Hematopoietic multipotent progenitor cell treated with erythropoietin and hydrocortisone succinate and interleukin-3 and kit ligand, for 8 days (in vitro differentiated cells): ENCODE results near the gene TBX3.
"Not testable (repeated sequence)": the region's sequence is repeated elsewhere in the genome, so short reads cannot be mapped to it uniquely, and the experiment has no call there.

ENCODE experiments used
- DNase-seq: peaks from one replicate; pipeline ENCODE4 v3.0.0-alpha.2; 2015

The TBX3 gene

GRCh38 chr12:114684098-114684869 lies at the start of gene TBX3:
TBX3 (minus strand) TSS chr12:114684175; CDS start chr12:114683200, 975 bp downstream.
- peak; percentile 56 for DNase-seq

- no peak for DNase-seq
Measured at GRCh38 chr12:114732426-114733030, 48.6 kb upstream of the TBX3 start.

- DNase-seq = no peak
Measured at GRCh38 chr12:114729731-114730130, 45.8 kb upstream of the TBX3 start.

GRCh38 chr12:114726092-114726710 lies 42.2 kb upstream of the TBX3 start:
- no peak for DNase-seq

- DNase-seq = not testable (repeated sequence)
Measured at GRCh38 chr12:114722176-114722575, 38.2 kb upstream of the TBX3 start.

GRCh38 chr12:114721266-114721665 lies 37.3 kb upstream of the TBX3 start:
- no peak for DNase-seq

GRCh38 chr12:114713466-114714215 lies 29.7 kb upstream of the TBX3 start:
- no peak for DNase-seq

- no peak for DNase-seq
Measured at GRCh38 chr12:114711689-114712152, 27.7 kb upstream of the TBX3 start.

GRCh38 chr12:114710151-114710550 lies 26.2 kb upstream of the TBX3 start:
- DNase-seq = no peak

GRCh38 chr12:114709112-114709511 lies 25.1 kb upstream of the TBX3 start:
- no peak for DNase-seq

- not testable (repeated sequence) for DNase-seq
Measured at GRCh38 chr12:114708598-114708997, 24.6 kb upstream of the TBX3 start.

GRCh38 chr12:114704096-114704495 lies 20.1 kb upstream of the TBX3 start:
- no peak for DNase-seq

- DNase-seq = no peak
Measured at GRCh38 chr12:114703060-114703493, 19.1 kb upstream of the TBX3 start.

GRCh38 chr12:114702462-114702861 lies 18.5 kb upstream of the TBX3 start:
- no peak for DNase-seq

GRCh38 chr12:114701553-114701952 lies 17.6 kb upstream of the TBX3 start:
- DNase-seq = no peak

- no peak for DNase-seq
Measured at GRCh38 chr12:114701104-114701414, 17.1 kb upstream of the TBX3 start.

GRCh38 chr12:114700392-114701103 lies 16.6 kb upstream of the TBX3 start:
- DNase-seq = no peak

- no peak for DNase-seq
Measured at GRCh38 chr12:114698566-114699163, 14.7 kb upstream of the TBX3 start.

GRCh38 chr12:114697741-114698565 lies 14.0 kb upstream of the TBX3 start:
- no peak for DNase-seq

GRCh38 chr12:114697243-114697716 lies 13.3 kb upstream of the TBX3 start:
- no peak for DNase-seq
